Measurements from ENCODE around the gene C1orf232. TPM values are rescaled to one million over a fixed set of nuclear protein-coding genes. Genes with fewer than 3 reads are reported as not detected.

Gene C1orf232
- total RNA-seq, 2 experiments from 2014 or later: not detected

DNA sequence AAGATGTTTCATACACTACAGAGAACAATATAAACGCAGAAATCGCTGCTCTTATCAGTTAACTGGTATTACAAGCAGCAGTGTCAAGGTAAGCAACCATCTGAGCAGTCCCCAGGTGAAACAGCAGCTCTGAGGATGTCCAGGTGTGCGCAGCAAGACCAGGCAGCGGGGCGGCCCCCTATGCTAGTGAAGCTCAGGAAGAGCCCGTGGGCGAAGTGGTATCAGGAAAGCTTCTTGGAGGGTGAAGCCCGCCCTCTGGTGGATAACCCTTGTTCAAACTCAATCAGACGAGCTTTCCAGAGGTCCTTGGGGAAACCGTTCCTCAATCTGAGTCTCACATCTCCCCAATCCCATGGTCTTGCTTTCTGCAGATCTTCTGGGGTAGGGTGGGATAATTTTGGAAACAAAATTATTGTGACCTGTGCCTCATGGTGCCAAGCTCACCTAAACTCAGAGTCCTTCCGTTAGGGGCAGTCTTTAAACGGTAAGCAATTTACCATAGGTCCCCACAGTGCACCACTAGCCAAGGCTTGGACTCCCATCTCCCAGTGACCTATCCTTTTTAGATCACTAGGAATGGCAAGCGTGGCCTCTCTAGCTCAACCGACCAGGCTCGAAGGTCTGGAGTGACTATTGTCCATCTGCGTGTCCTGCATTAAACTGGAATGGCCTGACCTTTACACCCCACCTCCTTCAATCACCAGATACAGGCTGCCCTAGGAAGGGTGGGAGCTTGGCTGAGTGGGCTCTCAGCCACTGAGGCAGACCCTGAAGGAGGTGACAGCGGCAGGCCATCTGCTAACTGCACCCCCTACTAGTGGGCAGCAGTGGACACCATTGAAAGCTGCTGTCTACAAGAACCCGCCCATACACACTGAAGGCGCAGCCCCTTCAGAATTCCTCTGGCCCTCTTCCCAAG, 23.5 kb downstream of the C1orf232 start:
- H3K4me3 Mint-ChIP-seq: no peak overlapping the region
- POLR2A ChIA-PET: interaction anchor here (1.0 kb wide), 1 partner anchor 40 kb away, joined by 3 read pairs; no protein-coding TSS in a partner anchor
- no peaks in the 10 kb centered on the region for H3K9me3 Mint-ChIP-seq
- CTCF ChIA-PET: interaction anchor here (0.5 to 3.5 kb wide), 27 partner anchors 10 to 901 kb away, joined by 3 to 44 read pairs (median 5); partner anchors contain the start of genes CEP85, EXTL1, PDIK1L and ZNF593
- H3K36me3 Mint-ChIP-seq (ENCODE audit: low read depth): no peaks in the 10 kb centered on the region
- H3K27ac Mint-ChIP-seq: no peak overlapping the region
- peaks cover 2% of the 10 kb centered on the region for H3K4me1 Mint-ChIP-seq
- peaks cover 21% of the 10 kb centered on the region for H3K27me3 Mint-ChIP-seq
- DNase-seq: peak; percentile 83

GRCh38 chr1:26142159-26142558, 26.6 kb downstream of the C1orf232 start:
- ChIA-PET POLR2A (no interaction called here), CTCF (interaction anchor here (0.9 to 1.7 kb wide), 4 partner anchors 13 to 41 kb away, joined by 3 to 6 read pairs (median 3); no protein-coding TSS in a partner anchor)
- H3K27ac Mint-ChIP-seq: no peak overlapping the region
- H3K27me3 Mint-ChIP-seq: peaks cover 3% of the 10 kb centered on the region
- H3K36me3 Mint-ChIP-seq (ENCODE audit: low read depth): no peaks in the 10 kb centered on the region
- peaks cover 18% of the 10 kb centered on the region for H3K4me1 Mint-ChIP-seq
- no peak overlapping the region for H3K4me3 Mint-ChIP-seq
- no peaks in the 10 kb centered on the region for H3K9me3 Mint-ChIP-seq
- DNase-seq: no peak

DNA sequence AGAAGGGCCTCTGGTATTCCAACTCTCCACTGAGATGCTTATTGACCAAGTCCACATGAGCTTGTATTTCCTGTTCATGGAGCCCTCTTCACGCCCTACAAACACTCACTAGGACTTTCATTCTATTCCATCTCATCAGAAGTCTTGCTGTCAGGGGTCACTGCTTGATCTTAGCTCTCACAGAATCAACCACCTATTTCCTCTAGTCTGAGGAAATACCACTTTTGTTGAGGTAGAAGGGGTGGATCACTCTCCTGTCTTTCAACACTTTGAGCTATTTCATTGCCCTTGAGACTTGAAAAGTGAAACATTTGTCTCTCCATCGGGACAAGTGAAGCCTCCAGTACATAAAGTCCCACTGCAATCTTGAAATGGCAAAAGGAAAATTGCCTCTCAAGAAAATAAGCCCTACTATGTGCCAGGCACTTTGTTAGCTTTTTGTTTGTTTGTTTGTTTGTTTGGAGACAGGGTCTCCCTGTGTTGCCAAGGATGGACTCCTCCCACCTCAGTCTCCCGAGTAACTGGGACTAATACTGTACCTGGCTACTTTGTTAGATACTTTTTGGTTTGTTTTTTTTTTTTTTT, 29.7 kb downstream of the C1orf232 start:
- Mint-ChIP-seq H3K27me3 (no peaks in the 10 kb centered on the region), H3K36me3 (ENCODE audit: low read depth) (no peaks in the 10 kb centered on the region), H3K4me3 (peak overlapping the region; percentile 18), H3K27ac (peak overlapping the region; percentile 44), H3K9me3 (no peaks in the 10 kb centered on the region), H3K4me1 (peaks cover 16% of the 10 kb centered on the region)
- ChIA-PET CTCF (interaction anchor here (0.6 to 2.3 kb wide), 11 partner anchors 11 to 275 kb away, joined by 3 to 14 read pairs (median 4); partner anchors contain the start of genes ZNF593 and ZNF593OS), POLR2A (interaction anchor here (0.8 to 1.1 kb wide), 3 partner anchors 12 to 331 kb away, joined by 3 to 7 read pairs (median 4); partner anchors contain the start of gene PDIK1L)
- no peak for DNase-seq

GRCh38 chr1:26134466-26134865, 34.3 kb downstream of the C1orf232 start:
- ChIA-PET POLR2A (no interaction called here), CTCF (no interaction called here)

GRCh38 chr1:26132834-26133167, 36.0 kb downstream of the C1orf232 start:
- no peak for DNase-seq
- no peak overlapping the region for H3K4me3 Mint-ChIP-seq
- no peaks in the 10 kb centered on the region for H3K27me3 Mint-ChIP-seq
- peaks cover 19% of the 10 kb centered on the region for H3K4me1 Mint-ChIP-seq
- no peaks in the 10 kb centered on the region for H3K9me3 Mint-ChIP-seq
- no peak overlapping the region for H3K27ac Mint-ChIP-seq
- ChIA-PET POLR2A (no interaction called here), CTCF (interaction anchor here (0.7 to 1.6 kb wide), 4 partner anchors 9 to 12 kb away, joined by 3 to 4 read pairs (median 3); no protein-coding TSS in a partner anchor)
- peaks cover 2% of the 10 kb centered on the region for H3K36me3 Mint-ChIP-seq (ENCODE audit: low read depth)

More at GRCh38 chr1:26134466-26134865, 34.3 kb downstream of the C1orf232 start:
- no peak for DNase-seq
- no peaks in the 10 kb centered on the region for H3K27me3 Mint-ChIP-seq
- H3K4me1 Mint-ChIP-seq: peaks cover 17% of the 10 kb centered on the region
- H3K4me3 Mint-ChIP-seq: no peak overlapping the region
- no peaks in the 10 kb centered on the region for H3K9me3 Mint-ChIP-seq
- no peak overlapping the region for H3K27ac Mint-ChIP-seq
- no peaks in the 10 kb centered on the region for H3K36me3 Mint-ChIP-seq (ENCODE audit: low read depth)

DNA sequence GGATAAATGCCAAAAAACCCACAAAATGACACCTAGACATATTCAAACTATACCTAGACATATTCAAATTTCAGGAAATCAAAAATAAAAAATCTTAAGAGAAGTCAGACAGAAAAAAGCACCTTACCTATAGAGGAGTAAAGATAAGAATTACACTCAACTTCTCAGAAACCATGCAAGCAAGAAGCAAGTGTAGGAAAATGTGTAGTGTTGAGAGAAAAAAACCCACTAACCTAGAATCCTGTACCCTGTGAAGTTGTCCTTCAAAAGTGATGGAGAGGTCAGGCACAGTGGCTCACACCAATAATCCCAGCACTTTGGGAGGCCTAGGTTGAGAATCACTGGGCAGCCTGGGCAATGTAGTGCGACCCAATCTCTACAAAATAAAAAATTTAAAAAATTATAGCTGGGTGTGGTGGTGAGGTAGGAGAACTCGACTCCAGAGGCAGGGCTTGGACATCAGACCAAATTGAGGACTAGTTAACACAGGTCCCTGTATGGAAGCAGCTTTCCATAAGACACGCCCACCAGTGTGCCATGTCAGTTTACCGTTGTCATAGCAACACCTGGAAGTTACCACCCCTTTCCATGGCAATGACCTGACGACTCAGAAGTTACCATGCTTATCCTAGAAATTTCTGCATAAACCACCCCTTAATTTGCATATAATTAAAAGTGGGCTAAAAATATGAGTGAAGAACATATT, 36.5 kb downstream of the C1orf232 start:
- ChIA-PET POLR2A (no interaction called here), CTCF (interaction anchor here (0.7 to 1.6 kb wide), 3 partner anchors 8 to 12 kb away, joined by 3 read pairs; no protein-coding TSS in a partner anchor)
- Mint-ChIP-seq H3K36me3 (ENCODE audit: low read depth) (peaks cover 2% of the 10 kb centered on the region), H3K9me3 (no peaks in the 10 kb centered on the region), H3K4me3 (no peak overlapping the region), H3K27ac (no peak overlapping the region), H3K4me1 (peaks cover 24% of the 10 kb centered on the region), H3K27me3 (no peaks in the 10 kb centered on the region)
- DNase-seq: no peak

DNA sequence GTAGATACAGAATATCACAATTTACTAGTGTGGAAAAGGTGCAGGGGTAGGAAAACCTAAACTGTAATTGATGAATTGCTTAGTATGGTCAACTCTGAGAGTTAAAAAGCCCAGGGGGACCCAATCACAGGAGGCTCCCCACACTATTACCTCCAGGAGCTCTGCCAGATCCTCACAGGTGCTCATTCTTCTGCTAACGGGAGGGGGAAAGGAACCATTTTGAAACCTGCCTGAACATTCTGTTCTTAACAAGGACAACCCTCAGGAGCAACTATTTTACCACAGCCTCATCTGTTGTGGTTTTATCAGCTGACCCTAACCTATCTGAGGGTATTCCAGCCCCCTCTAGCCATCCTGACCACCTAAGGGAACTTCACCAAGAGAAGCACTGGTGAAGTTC, 38.1 kb downstream of the C1orf232 start:
- H3K36me3 Mint-ChIP-seq (ENCODE audit: low read depth): peaks cover 7% of the 10 kb centered on the region
- H3K4me1 Mint-ChIP-seq: peaks cover 40% of the 10 kb centered on the region
- DNase-seq: no peak
- ChIA-PET POLR2A (no interaction called here), CTCF (interaction anchor here (0.6 to 1.5 kb wide), 3 partner anchors 12 to 26 kb away, joined by 3 to 5 read pairs (median 4); no protein-coding TSS in a partner anchor)
- no peaks in the 10 kb centered on the region for H3K27me3 Mint-ChIP-seq
- peak overlapping the region; percentile 47 for H3K27ac Mint-ChIP-seq
- no peak overlapping the region for H3K4me3 Mint-ChIP-seq
- H3K9me3 Mint-ChIP-seq: no peaks in the 10 kb centered on the region

DNA sequence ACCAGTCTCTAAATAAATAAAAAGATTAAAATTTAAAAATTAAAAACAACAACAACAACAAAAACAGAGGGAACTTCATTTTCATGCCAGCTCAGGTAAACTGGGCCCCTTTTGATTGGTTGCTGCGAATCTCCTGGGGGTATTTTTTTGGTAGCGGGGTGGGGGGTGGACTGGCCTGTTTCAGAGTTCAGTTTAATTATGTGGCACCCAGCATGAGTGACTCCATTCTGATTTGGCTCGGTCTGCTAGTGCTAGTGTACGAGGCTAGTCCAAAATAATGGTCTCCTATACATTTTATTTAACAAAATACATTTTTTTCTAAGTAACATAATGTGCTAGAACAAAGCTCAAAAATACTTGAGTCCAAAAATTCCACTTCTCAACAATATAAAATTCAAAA, 39.0 kb downstream of the C1orf232 start:
- no peaks in the 10 kb centered on the region for H3K9me3 Mint-ChIP-seq
- H3K36me3 Mint-ChIP-seq (ENCODE audit: low read depth): peaks cover 11% of the 10 kb centered on the region
- DNase-seq: no peak
- H3K27ac Mint-ChIP-seq: no peak overlapping the region
- no peak overlapping the region for H3K4me3 Mint-ChIP-seq
- CTCF ChIA-PET: interaction anchor here (0.7 to 1.5 kb wide), 3 partner anchors 15 to 89 kb away, joined by 3 to 5 read pairs (median 3); no protein-coding TSS in a partner anchor
- no peaks in the 10 kb centered on the region for H3K27me3 Mint-ChIP-seq
- H3K4me1 Mint-ChIP-seq: peaks cover 48% of the 10 kb centered on the region
- POLR2A ChIA-PET: no interaction called here

DNA sequence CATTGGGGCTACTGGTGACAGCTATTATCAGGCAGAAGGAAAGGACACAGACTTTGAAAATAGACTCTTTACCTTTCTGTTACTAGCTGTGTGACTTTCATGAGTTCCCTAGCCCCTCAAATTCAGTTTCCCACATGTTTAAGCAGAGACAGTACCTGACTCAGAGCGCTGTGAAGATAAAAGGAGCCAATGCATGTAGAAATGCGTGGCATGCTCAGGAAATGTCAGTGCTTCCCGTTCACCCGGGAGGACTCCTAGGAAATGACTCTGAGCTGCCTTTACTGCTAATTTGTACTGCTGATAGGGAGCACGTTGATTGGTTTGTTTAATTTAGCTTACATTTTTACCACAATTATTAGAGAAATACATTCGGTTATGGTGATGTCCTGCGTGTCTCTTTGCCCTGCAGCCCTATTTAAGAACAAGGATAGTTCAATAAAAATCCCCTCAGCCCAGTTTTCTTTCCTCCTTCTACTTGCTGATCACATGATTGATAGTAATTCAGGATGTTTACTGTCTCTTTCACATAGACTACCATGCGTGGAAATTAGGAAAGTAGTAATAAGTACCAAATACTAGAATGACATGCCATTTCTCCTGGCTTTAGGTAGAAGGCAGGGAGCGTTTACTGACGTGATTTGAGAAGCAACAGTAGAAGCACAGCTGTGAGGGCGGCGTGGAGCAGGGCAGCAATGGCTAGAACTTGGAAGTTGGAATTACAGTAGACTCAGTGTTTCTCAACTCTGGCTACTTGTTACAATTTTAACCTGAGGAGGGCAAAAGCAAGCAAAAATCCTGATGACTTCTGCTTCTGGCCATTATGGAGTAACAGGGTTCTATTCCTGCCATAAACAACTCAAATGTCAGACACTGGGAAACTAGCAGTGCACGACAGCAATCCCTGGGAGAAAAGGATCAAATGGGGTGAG, 41.3 kb downstream of the C1orf232 start:
- ChIA-PET POLR2A (interaction anchor here (1.4 to 1.8 kb wide), 2 partner anchors 11 to 15 kb away, joined by 7 to 9 read pairs; partner anchors contain the start of gene PDIK1L), CTCF (interaction anchor here (0.6 to 2.6 kb wide), 8 partner anchors 10 to 236 kb away, joined by 3 to 21 read pairs (median 4); partner anchors contain the start of genes PDIK1L and ZNF593)
- H3K36me3 Mint-ChIP-seq (ENCODE audit: low read depth): peaks cover 22% of the 10 kb centered on the region
- peak overlapping the region; percentile 99 for H3K27ac Mint-ChIP-seq
- DNase-seq: no peak
- H3K27me3 Mint-ChIP-seq: no peaks in the 10 kb centered on the region
- H3K4me1 Mint-ChIP-seq: peaks cover 66% of the 10 kb centered on the region
- no peaks in the 10 kb centered on the region for H3K9me3 Mint-ChIP-seq
- peak overlapping the region; percentile 80 for H3K4me3 Mint-ChIP-seq

DNA sequence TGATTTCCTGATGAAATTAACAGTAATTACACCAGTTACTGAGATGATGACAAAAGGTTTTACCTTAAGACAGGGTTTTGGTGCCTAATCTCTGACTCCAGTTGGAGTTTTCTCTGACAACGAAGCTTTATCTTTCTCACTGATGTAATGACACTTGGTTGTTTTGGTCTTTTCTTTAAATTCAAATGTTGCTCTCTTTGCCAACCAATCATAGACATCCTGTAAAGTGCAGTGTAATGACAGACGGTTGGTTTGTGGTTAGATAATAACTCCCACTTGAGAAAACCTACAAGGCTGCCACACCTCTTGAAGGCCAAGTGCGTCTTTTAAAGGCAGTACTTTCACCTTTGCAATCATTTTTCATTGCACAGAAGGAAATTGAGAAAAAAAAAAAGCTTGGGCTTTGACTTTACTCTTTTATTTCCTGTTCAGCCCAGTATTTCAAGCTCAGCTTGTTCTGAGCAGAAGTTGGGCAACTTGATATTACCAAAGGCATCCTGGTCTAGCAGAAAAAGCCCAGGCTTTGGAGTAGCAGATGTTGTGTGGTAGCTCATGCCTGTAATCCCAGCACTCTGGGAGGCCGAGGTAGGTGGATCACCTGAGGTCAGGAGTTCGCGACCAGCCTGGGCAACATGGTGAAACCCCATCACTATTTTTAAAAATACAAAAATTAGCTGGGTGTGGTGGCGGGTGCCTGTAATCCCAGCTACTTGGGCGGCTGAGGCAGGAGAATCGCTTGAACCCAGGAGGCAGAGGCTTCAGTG, 42.3 kb downstream of the C1orf232 start:
- Mint-ChIP-seq H3K4me3 (peak overlapping the region; percentile 80), H3K27ac (peak overlapping the region; percentile 99), H3K36me3 (ENCODE audit: low read depth) (peaks cover 31% of the 10 kb centered on the region), H3K4me1 (peaks cover 68% of the 10 kb centered on the region), H3K27me3 (no peaks in the 10 kb centered on the region), H3K9me3 (no peaks in the 10 kb centered on the region)
- CTCF ChIA-PET: interaction anchor here (0.6 to 2.6 kb wide), 9 partner anchors 13 to 344 kb away, joined by 3 to 21 read pairs (median 5); partner anchors contain the start of genes PDIK1L and ZNF593
- peak; percentile 83 for DNase-seq
- POLR2A ChIA-PET: interaction anchor here (0.6 to 1.8 kb wide), 4 partner anchors 12 to 576 kb away, joined by 4 to 9 read pairs (median 6); partner anchors contain the start of gene PDIK1L

GRCh38 chr1:26125946-26126320, 42.8 kb downstream of the C1orf232 start:
- Mint-ChIP-seq H3K27ac (peak overlapping the region; percentile 99), H3K4me1 (peaks cover 67% of the 10 kb centered on the region), H3K27me3 (no peaks in the 10 kb centered on the region), H3K36me3 (ENCODE audit: low read depth) (peaks cover 31% of the 10 kb centered on the region), H3K9me3 (no peaks in the 10 kb centered on the region), H3K4me3 (peak overlapping the region; percentile 80)
- POLR2A ChIA-PET: interaction anchor here (1.8 kb wide), 1 partner anchor 14 kb away, joined by 9 read pairs; the partner anchor contains the start of gene PDIK1L
- DNase-seq: no peak
- CTCF ChIA-PET: interaction anchor here (0.7 to 2.6 kb wide), 7 partner anchors 14 to 345 kb away, joined by 3 to 21 read pairs (median 4); partner anchors contain the start of genes PDIK1L and ZNF593
